ELR (cell line): ENCODE measurements around the gene CALML3.

ENCODE experiments used
- DNase-seq: peaks from one replicate; pipeline ENCODE4 v3.0.0-alpha.2; 2015; ENCODE audit warnings: low read depth

CALML3 gene

GRCh38 chr10:5525561-5526341 lies 990 bp downstream of the CALML3 start:
- no peak for DNase-seq

DNA sequence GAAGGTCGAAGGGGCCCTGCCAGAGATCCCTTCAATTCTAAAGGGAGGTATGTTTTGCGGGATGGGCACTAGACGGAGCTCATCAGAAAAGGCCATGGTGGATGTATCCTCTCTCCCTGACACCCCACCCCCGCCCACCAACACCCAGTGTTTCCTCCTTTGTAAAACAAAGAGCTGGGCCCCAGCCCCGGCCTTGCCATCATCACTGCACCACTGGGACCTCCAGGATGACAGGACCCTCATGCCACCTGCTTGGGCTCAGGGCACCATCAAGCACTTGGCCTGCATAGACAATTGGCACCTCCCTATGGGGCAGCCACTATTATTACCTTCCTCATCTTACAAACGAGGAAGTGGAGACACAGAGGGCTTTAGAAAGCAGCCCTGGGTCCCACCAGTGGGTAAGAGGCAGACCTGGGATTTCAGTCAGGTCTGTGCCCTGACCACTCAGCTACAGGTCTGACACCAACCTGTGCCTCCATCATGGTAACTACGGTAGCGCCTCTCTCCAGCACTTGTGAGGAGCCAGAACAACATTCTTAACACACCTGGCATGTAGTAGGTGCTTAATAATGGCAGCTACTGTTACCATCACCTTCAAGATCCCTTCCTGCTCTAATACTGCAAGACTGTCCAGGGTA lies 2.0 kb downstream of the CALML3 start:
- no peak for DNase-seq

GRCh38 chr10:5527332-5528200 lies 2.8 kb downstream of the CALML3 start:
- no peak for DNase-seq

GRCh38 chr10:5528989-5529701 lies 4.4 kb downstream of the CALML3 start:
- DNase-seq = no peak

- no peak for DNase-seq
Measured at GRCh38 chr10:5529702-5530411, 5.1 kb downstream of the CALML3 start.

DNA sequence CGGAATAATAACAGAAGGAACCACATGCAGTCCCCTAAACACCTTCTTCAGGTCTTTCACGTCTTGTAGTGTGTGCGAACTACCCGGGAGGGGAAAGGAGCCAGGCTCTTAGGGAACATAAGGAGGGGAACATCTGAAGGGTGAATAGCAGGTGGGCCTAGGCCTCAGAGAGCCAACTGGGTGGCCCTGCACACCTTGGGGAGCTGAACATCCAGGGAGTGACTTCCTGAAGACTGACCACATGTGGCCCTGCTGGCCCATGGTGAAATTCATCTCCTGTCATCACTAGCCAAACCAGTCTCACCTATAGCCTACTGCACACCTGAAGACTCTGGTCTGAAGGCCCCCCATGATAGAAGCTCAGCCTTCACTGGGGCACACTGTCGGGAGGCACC lies 5.6 kb downstream of the CALML3 start:
- DNase-seq = no peak

- no peak for DNase-seq
Measured at GRCh38 chr10:5530846-5531557, 6.2 kb downstream of the CALML3 start.

DNA sequence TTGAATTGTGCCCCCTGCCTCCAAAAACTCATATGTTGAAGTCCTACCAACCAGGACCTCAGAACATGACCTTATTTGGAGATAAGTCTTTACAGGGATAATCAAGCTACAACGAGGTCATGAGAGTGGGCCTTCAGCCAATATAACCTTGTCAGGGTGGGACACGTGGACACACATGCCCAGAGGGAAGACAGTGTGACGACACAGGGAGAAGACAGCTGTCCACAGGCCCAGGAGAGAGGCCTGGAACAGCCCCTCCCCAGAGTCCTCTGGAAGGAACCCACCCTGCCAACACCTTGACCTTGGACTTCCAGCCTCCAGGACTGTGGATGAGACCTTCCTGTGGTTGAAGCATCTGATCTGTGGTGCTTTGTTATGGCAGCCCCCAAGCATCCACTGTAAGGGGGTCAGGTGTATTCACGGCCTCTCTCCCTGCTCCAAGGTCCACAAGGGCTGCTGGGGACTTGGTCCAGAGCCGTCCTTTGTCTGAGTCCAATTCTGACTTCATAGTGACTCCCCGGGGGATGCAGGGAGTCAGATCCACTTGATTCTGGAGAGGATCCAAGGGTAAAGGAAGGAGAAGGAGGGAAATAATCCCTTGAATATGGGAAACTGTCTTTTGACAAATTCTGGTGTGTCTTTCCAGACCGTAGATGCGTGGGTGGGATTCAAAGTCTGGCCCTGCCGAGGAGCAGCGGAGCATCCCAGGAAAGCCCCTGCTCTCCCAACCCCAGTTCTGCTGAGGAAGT lies 7.0 kb downstream of the CALML3 start:
- no peak for DNase-seq

DNA sequence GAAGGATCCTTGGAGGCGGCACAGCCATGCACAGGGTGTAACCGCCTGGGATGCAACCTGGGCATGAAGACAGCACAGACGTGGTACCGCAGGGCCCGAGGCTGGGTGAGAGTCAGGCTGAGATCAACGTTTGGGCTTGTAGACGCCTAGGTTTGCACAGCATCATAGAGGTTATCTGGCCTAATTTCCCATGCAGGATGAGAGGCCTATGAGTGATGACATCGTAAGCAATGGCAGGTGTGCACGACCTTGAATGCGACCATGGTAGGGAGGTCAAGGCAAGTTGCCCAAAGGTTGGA lies 7.5 kb downstream of the CALML3 start:
- DNase-seq = no peak

- no peak for DNase-seq
Measured at GRCh38 chr10:5532618-5533097, 7.9 kb downstream of the CALML3 start.

GRCh38 chr10:5533098-5533731 lies 8.5 kb downstream of the CALML3 start:
- DNase-seq = no peak

DNA sequence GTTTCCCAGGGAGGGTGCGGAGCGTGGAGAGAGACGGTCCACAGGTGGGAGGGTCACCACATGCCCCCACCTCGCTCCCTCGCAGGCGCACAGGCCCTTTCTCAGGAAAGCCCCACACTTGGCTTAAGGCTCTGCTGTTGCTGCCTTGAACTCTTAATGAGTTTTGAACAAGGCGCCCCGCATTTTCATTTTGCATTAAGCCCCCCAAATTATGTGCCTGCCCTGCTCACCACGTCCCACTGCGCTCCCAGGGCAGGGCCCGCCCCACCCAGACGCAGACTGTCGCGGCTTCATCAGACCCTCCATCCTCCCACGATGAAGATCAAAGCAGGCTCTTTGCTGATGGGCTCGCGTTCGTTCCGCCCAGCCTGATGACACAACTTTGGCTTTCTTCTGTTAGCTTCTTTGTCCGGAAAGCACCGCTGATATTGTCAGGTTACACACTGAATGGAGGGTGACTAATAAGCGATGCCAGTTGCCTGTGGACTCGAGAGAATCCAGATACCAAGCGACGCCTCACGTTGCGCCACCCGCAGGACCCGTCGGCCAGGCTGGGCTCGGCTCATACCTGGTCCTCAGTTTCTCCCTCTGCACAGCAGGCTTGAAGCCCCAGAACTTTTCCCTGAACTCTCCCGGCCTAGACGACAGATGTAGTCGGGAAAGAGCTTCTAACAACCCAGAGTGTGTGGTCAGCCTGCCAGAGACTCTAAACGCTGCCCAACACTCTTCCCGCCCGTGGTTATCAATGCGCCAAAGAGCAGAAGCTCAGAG lies 9.5 kb downstream of the CALML3 start:
- no peak for DNase-seq

DNA sequence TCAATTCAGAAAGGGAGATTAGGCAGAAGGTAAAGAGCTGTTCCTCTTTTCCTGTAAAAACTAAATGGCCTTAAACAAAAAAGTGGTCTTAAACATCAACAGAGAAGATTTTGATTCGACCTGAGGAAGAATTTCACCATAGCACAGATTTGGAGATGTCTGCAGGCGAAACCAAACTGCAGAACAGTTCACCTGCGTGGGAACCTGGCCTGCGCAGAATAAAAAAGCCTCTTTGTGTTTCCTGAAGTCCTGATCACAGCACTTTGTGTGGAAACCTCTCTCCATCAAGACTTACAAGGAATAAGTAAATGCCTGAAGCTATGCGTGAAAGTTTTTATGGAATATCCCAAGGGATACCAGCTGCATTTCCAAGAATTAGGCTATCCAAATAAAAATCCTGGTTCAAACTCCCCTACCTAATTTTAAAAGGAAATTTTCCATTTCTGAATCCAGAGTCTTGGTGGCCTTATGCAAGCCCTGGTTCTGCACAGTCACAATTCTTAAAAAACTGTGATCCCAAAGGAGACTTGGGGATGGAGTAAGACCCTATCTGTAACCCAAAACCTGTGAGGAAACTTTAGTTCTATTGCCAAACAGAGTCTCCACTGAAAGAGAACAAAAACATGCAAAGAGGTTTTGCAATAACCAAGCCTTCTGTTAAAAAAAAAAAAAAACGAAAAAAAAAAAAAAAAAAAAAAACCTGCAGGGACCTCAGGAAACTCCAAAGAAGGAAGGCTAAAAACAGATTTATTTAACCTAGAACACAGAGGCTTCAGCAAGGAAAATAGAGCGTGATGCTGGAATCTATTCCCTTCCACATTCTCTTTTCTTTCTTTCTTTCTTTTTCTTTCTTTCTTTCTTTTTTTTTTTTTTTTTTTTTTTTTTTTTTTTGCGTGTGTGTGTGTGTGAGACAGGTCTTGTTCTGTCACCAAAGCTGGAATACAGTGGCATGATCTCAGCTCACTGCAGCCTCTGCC lies 10.4 kb downstream of the CALML3 start:
- DNase-seq = no peak

GRCh38 chr10:5536486-5537081 lies 11.8 kb downstream of the CALML3 start:
- no peak for DNase-seq

DNA sequence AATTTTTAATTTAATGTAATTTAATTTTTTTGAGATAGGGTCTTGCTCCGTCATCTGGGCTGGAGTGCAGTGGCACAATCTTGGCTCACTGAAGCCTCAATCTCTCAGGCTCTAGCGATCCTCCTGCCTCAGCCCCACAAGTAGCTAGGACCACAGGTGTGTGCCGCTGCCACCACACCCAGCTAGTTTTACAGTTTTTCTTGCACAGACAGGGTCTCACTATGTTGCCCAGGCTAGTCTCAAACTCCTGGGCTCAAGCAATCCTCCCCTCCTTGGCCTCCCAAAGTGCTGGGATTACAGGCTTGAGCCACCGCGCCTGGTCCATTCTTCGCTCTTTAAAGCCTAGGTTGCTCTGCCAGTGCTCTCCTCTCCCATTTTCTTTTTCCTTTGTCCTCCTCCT lies 12.9 kb downstream of the CALML3 start:
- no peak for DNase-seq

DNA sequence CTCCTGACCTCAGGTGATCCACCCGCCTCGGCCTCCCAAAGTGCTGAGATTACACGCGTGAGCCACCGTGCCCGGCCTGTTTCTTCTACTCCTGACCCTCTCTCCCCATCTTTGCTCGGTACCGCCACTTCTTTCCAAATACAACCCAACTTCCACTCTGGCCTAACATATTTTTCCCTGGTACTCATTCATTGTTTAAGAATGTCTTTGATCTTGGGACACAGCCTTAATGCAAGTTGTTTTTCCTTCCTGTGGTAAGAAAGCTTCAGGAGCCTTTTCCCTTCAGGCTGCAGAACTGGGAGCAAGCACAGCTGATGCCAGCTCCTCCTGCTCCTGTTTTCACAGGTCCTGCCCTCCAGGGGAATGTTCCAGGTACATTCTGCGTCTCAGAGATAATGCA lies 13.7 kb downstream of the CALML3 start:
- peak; percentile 74 for DNase-seq
